HG03565 (cell line): ENCODE results near the gene ZNF32.
"Not testable (repeated sequence)": the region's sequence is repeated elsewhere in the genome, so short reads cannot be mapped to it uniquely, and the experiment has no call there.

Experiments used
- ATAC-seq: cut with Tn5 transposase; IDR thresholded peaks from one replicate; pipeline ENCODE4 v1.9.1; 2021; ENCODE audit warnings: mild to moderate bottlenecking, moderate library complexity; ENCODE audit not compliant: unreplicated experiment

The ZNF32 gene

GRCh38 chr10:43640603-43641002, 8.1 kb downstream of the ZNF32 start:
- ATAC-seq, result no peak

GRCh38 chr10:43635816-43636215, 12.9 kb downstream of the ZNF32 start:
- ATAC-seq, result not testable (repeated sequence)

DNA sequence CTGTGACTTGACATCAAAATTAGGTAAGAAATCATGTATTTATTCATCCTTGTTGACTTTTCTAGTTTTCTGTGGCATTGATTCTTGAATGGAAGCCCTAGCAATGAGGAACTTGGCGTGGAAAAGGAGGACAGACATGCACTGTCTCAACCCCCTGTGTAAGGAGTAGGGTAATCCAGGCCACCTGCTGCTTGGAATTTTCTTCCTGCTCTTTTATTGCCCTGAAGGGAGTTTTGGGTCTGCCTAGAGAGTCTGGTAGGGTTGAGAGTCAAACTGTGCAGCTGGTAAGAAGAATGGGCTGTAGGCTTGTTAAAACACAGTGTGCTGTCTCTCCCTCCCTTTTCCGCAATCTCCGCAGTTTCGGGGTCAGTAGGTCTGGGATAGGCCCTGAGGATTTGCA, 19.7 kb downstream of the ZNF32 start:
- no peak for ATAC-seq

GRCh38 chr10:43627942-43628341, 20.7 kb downstream of the ZNF32 start:
- ATAC-seq, result no peak

GRCh38 chr10:43623351-43623750, 25.3 kb downstream of the ZNF32 start:
- ATAC-seq, result no peak

DNA sequence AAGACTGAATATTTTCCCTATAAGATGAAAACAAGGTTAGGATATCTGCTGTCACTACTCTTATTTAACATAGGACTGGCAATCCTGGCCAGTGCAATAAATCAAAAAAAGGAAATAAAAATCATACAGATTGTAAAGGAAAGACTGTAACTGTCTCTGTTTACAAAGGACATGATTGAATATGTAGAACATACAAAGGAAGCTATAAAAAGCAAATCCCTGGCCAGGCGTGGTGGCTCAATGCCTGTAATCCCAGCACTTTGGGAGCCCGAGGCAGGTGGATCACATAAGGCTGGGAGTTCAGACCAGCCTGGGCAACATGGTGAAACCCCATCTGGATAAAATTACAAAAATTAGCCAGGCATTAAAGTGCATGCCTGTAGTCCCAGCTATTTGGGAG, 26.6 kb downstream of the ZNF32 start:
- ATAC-seq, result no peak

- no peak for ATAC-seq
Observed at GRCh38 chr10:43619368-43619767, 29.3 kb downstream of the ZNF32 start.

DNA sequence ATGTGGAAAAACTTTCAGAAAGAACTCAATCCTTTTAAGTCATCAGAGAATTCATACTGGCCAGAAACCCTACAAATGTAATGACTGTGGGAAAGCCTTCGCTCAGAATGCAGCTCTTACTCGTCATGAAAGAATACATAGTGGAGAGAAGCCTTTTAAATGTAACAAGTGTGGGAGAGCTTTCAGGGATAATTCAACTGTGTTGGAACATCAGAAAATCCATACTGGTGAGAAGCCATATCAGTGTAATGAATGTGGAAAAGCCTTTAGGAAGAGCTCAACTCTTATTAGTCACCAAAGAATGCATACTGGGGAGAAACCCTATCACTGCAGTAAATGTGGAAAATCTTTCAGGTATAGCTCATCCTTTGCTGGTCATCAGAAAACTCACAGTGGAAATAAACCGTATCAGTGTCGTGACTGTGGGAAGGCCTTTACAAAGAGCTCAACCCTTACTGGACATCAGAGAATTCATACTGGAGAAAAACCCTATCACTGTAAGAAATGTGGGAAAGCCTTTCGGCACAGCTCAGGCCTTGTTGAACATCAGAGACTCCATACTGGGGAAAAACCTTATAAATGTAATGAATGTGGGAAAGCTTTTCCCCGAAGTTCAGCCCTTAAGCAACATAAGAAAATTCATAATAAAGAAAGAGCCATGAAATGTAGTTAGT, 31.8 kb downstream of the ZNF32 start:
- no peak for ATAC-seq

- ATAC-seq, result no peak
Observed at GRCh38 chr10:43610636-43611035, 38.0 kb downstream of the ZNF32 start.

DNA sequence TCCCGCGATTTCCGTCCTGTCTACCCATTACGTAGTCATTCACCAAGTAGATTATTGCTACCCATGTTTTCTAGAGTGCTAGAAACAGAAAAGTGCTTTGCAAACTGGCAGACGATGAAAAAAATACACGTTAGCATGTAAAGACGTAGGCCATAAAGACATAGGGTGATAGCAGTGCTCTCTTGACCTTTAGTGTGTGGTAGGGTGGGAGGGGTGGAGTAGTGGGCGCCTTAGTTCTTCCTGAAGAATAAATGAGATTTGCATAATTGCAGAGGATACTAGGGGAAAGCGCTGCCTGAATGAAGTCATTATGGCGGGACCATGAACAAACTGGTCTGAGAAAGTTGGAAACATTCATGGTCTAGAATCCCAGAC, 41.5 kb downstream of the ZNF32 start:
- ATAC-seq, result no peak

DNA sequence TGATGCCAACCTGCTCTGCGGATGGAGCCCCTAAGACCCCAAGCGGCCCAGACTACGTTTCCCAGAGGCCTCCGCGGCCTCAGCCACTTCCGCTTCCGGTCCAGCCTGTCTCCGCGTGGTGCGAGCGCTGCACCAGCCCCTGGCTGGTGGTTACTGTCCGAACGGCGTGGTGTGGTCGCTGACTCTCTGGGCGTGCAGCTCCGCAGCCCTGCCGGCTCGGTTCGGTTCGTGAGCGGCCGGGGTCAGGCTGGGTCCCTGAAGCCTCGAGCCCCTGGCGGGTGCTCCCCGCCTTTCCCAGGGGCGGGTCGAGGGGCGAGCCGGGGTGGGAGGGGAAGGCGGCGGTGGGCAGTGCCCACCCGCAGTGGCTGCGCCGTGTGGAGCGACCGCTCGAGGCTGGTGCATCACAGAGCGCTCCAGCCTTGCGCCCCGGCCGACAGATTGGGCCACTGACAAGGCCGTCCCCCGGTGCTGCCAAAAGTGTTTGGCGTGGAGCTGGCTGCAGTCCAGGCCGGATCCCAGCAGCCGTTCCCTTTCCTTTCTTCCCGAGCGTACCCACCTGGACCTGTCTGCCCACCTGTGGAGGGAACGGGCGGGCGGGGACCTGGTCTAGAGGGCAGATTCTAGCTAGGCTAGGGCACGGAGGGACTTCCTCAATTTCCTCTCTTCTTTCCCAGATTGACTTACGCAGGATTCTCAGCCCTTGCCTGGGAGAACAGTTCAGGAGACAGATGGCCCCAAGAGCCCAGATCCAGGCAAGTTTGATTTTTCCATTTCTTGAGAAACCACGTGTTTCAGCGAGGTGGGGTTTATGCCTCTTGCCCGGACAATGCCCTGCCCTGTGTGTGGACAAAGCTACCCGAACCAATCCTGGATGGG, 42.1 kb downstream of the ZNF32 start, which contains the start of gene ZNF485:
TSS of gene ZNF485 (plus strand) at position 116 of the 876 bp plus-strand sequence. CDS start at position 729, 613 bp downstream.
- peak; percentile 97 for ATAC-seq

DNA sequence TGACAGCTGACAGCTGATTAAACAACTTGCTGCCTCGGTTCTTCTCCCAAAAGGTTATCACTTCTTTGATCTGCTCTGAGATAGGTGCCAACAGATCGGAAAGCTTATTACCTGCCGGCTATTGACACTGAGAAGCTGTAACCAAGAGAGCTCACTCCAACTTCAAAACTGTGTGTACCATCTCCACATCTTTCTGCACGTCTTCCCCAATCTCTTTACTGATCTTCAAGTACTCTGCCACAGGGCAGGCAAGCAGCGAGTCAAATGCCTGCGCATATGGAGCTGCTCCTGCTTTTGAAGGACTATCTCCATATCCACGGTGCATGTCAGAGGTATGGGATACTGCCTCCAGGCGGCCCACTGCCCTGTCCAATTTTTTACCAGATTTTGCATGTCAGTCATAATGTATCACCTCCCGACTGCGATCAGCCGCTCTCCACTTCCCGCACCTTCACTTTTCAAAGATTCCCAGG, 42.8 kb downstream of the ZNF32 start:
- no peak for ATAC-seq

DNA sequence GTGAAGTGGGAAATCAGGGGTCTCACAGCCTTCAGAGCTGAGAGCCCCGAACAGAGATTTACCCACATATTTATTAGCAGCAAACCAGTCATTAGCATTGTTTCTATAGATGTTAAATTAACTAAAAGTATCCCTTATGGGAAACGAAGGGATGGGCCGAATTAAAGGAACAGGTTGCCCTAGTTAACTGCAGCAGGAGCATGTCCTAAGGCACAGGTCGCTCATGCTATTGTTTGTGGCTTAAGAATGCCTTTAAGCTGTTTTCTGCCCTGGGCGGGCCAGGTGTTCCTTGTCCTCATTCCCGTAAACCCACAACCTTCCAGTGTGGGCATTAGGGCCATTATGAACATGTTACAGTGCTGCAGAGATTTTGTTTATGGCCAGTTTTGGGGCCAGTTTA, 47.1 kb downstream of the ZNF32 start:
- ATAC-seq, result not testable (repeated sequence)

- ATAC-seq, result no peak
Observed at GRCh38 chr10:43599333-43599732, 49.3 kb downstream of the ZNF32 start.

DNA sequence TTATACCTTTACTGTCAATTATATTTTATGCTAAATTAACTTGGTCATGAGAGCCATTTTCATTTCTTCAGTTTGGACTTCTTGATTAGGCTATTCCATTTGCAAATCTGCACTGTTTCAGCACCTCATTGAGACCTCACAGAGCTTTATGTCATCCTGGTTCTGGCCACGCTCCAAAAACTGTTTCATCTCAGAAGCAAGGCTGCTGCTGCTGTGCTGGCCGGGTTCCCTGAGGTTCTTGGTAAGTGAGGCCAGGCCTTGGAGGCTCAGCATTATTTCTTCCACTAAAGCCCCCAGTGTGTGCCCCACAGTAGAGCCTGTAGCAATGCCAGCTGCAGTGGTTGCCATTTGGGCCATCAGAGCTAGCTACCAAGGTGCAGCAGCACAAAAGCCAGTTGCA, 50.2 kb downstream of the ZNF32 start:
- no peak for ATAC-seq

DNA sequence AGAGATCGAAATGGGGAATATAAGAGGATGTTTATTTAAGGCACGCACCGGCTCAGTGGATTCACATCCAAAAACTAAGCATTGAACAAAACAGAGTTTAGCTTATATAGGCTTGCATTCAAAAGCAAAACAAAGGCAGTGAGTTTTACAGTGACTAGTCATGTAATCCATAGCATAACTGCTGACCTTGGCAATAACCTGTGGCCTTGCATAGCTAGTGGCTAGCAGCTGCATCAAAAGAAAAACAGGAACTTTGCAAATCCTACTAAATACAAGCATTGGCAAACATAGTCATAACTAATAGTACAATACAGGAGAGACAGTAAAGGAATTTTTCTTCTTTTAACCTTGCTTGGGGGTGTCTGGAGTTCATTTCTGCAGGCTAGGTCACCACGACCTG, 52.1 kb downstream of the ZNF32 start:
- no peak for ATAC-seq

GRCh38 chr10:43595739-43596298, 52.9 kb downstream of the ZNF32 start:
- peak; percentile 45 for ATAC-seq

DNA sequence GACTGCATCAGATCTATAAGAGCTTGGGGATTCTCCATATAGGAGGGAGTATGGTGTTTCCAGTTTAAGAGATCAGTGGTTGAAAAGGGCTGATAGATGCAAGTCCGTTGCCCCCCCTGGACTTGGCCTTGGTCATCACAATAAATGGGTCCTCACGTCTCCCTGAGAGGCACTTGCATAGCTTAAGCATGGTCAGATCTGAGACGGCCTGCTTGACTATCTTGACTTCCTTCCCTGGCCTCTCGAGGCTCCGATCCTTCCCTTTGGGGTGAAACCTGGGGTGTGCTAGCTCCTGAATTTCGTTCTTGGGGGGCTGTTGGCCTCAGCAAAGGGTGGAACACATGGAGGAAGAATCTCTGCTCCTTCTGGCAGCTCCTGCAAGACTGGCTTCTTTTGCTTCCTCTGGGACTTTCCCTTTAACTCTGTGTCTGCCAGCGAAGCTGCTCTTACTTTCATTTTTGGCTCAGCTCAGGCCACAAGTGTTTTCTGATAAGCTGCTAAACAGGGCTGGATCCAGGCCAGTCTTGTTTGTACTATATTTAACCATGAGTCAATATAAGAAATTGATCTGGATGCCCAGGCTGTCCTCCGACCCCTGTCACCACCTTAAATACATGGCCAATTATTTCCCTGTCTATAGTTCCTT, 53.6 kb downstream of the ZNF32 start:
- peak; percentile 92 for ATAC-seq
